ENCODE measurements around the gene LTN1. TPM values are rescaled to one million over a fixed set of nuclear protein-coding genes. Genes with fewer than 3 reads are reported as not detected.

LTN1 gene
- total RNA-seq, 1 experiment from 2014 or later, result 8.7 TPM

- TF ChIP-seq ZNF274 (IDR thresholded peaks at IDR 0.05; ENCODE audit: low read depth, low read length) (no peak), MAX (IDR thresholded peaks at IDR 0.05) (no peak), SRF (IDR thresholded peaks at IDR 0.05; ENCODE audit: low read depth) (no peak), YY1 (IDR thresholded peaks at IDR 0.05; ENCODE audit: extremely low read depth, insufficient replicate concordance, low read depth, low read length) (no peak), SIN3A (IDR thresholded peaks at IDR 0.05; ENCODE audit: low read depth) (no peak), EGR1 (IDR thresholded peaks at IDR 0.05; ENCODE audit: low read depth) (no peak)
These were observed 85.8 kb downstream of the LTN1 start (continued) for GRCh38 chr21:28906841-28907240.

- Histone ChIP-seq H3K9me2 (ENCODE audit: insufficient read depth) (no peaks in the 10 kb centered on the region), H3K27ac (ENCODE audit: low read depth, low read length) (no peak overlapping the region), H3K4me1 (ENCODE audit: control insufficient read depth in 1 of 2, insufficient read depth in 2 of 2, low read length in 2 of 2) (peaks cover 0 to 7% of the 10 kb centered on the region in 2 experiments; a peak in 1 of 4 replicates), H3K27me3 (ENCODE audit: insufficient read depth, low read length) (no peaks in the 10 kb centered on the region), H3K4me2 (ENCODE audit: low read length) (no peak overlapping the region), H2AFZ (ENCODE audit: low read depth, low read length, poor library complexity, severe bottlenecking) (no peak overlapping the region), H3K36me3 (ENCODE audit: control insufficient read depth in 1 of 2, insufficient read depth in 2 of 2, low read length in 2 of 2) (no peaks in the 10 kb centered on the region), H3K9me3 (ENCODE audit: control insufficient read depth in 1 of 2, insufficient read depth in 1 of 2, low read depth in 1 of 2, low read length in 2 of 2) (no peaks in the 10 kb centered on the region), H3K4me3 (replicated peaks in 1 of 2; ENCODE audit: low read depth in 1 of 2, low read length in 2 of 2) (no peak overlapping the region), H4K20me1 (ENCODE audit: insufficient read depth) (no peaks in the 10 kb centered on the region), H3K79me2 (ENCODE audit: insufficient read depth, low read length) (no peaks in the 10 kb centered on the region), H3K9ac (ENCODE audit: low read length) (no peak overlapping the region)
- RAD21 ChIA-PET (ENCODE audit: low non-redundant PET in 1 of 2, low total read pairs in 2 of 2, uncharacterized antibody in 2 of 2, unreplicated experiment in 2 of 2), result no interaction called here
- DNase-seq (ENCODE audit: low read depth, low spot score) (no peak), ATAC-seq (no peak)
- POLR2A ChIA-PET, result no interaction called here
- TF ChIP-seq ZBTB33 (IDR thresholded peaks at IDR 0.05; ENCODE audit: extremely low read depth, insufficient replicate concordance, low read length) (no peak), SIN3A (IDR thresholded peaks at IDR 0.05; ENCODE audit: low read depth) (no peak), MAX (IDR thresholded peaks at IDR 0.05) (no peak), CEBPB (IDR thresholded peaks at IDR 0.05; ENCODE audit: low read depth) (no peak), JUND (IDR thresholded peaks at IDR 0.05) (no peak), TCF7L2 (IDR thresholded peaks at IDR 0.05; ENCODE audit: borderline replicate concordance, extremely low read depth, insufficient read depth, insufficient read length) (no peak), FOSL1 (IDR thresholded peaks at IDR 0.05; ENCODE audit: low read depth) (no peak), RAD21 (IDR thresholded peaks at IDR 0.05; ENCODE audit: low read depth) (no peak), ZNF274 (IDR thresholded peaks at IDR 0.05; ENCODE audit: low read depth, low read length) (no peak), CBX3 (IDR thresholded peaks at IDR 0.05; ENCODE audit: low read depth) (no peak), EZH2 (IDR thresholded peaks at IDR 0.05) (no peak), REST (IDR thresholded peaks at IDR 0.05; ENCODE audit: low read depth) (no peak)
- CTCF ChIA-PET, result no interaction called here
- no TSS peak for BruUV-seq (replicated peaks)
- intact Hi-C loops (cut with micrococcal nuclease), result no loop called here
These were observed 86.4 kb downstream of the LTN1 start for GRCh38 chr21:28906236-28906635.

Measured in HCT116 (cell line).